Activated gamma-delta T cell treated with Interleukin-2 at 50 U/mL for 16 hours (primary cell): Measurements from ENCODE around the gene IFT81.
"Not testable (repeated sequence)": the region's sequence is repeated elsewhere in the genome, so short reads cannot be mapped to it uniquely, and the experiment has no call there.

Source experiments
- DNase-seq: peaks from one replicate; pipeline ENCODE4 v3.0.0-alpha.2; 2020

IFT81 gene

GRCh38 chr12:110108309-110109036 is 15.7 kb upstream of the IFT81 start:
- no peak for DNase-seq

- no peak for DNase-seq
These were observed 14.9 kb upstream of the IFT81 start for GRCh38 chr12:110109037-110109836.

GRCh38 chr12:110109837-110110535 is 14.2 kb upstream of the IFT81 start:
- no peak for DNase-seq

- no peak for DNase-seq
These were observed 12.5 kb upstream of the IFT81 start for GRCh38 chr12:110111476-110112334.

GRCh38 chr12:110112335-110112660 is 11.9 kb upstream of the IFT81 start:
- no peak for DNase-seq

GRCh38 chr12:110114528-110114937 is 9.6 kb upstream of the IFT81 start:
- DNase-seq = no peak

GRCh38 chr12:110115675-110116074 is 8.5 kb upstream of the IFT81 start:
- no peak for DNase-seq

GRCh38 chr12:110116623-110117022 is 7.5 kb upstream of the IFT81 start:
- DNase-seq = no peak

GRCh38 chr12:110117210-110117609 is 6.9 kb upstream of the IFT81 start:
- not testable (repeated sequence) for DNase-seq

GRCh38 chr12:110117956-110118685 is 6.0 kb upstream of the IFT81 start:
- no peak for DNase-seq

GRCh38 chr12:110122929-110123328 is 1.2 kb upstream of the IFT81 start:
- DNase-seq = no peak

GRCh38 chr12:110123919-110124268 is 263 bp upstream of the IFT81 start:
- DNase-seq = no peak

GRCh38 chr12:110126557-110126956 is 2.4 kb downstream of the IFT81 start:
- DNase-seq = no peak

GRCh38 chr12:110134691-110135411 is 10.7 kb downstream of the IFT81 start:
- no peak for DNase-seq

- DNase-seq = no peak
These were observed 11.6 kb downstream of the IFT81 start for GRCh38 chr12:110135806-110136205.

GRCh38 chr12:110137786-110138185 is 13.6 kb downstream of the IFT81 start:
- DNase-seq = no peak

- no peak for DNase-seq
These were observed 17.2 kb downstream of the IFT81 start for GRCh38 chr12:110141389-110141788.

- DNase-seq = no peak
These were observed 22.8 kb downstream of the IFT81 start for GRCh38 chr12:110146986-110147385.

- no peak for DNase-seq
These were observed 25.0 kb downstream of the IFT81 start for GRCh38 chr12:110149086-110149660.

GRCh38 chr12:110156766-110157165 is 32.6 kb downstream of the IFT81 start:
- no peak for DNase-seq

- DNase-seq = no peak
These were observed 33.4 kb downstream of the IFT81 start for GRCh38 chr12:110157539-110157938.
